AG10803 (cell line): ENCODE measurements around the gene SMAD4.
A peak's percentile ranks its signal among the peaks of the same experiment; 100 is the strongest.
"Not testable (repeated sequence)": the region's sequence is repeated elsewhere in the genome, so short reads cannot be mapped to it uniquely, and the experiment has no call there.

Source experiments
- DNase-seq: peaks from one replicate; pipeline ENCODE4 v3.0.0; 2010; ENCODE audit warnings: low read depth
- H3K4me3 ChIP-seq: 2 replicates; pipeline ENCODE4 v1.5.1; 2011; ENCODE audit warnings: mild to moderate bottlenecking, low read length, control low read depth
- CTCF ChIP-seq: conservative IDR thresholded peaks from 2 replicates; pipeline ENCODE4 v1.5.1; 2011; ENCODE audit warnings: mild to moderate bottlenecking, low read length, control low read depth, inconsistent platforms

Gene SMAD4

DNA sequence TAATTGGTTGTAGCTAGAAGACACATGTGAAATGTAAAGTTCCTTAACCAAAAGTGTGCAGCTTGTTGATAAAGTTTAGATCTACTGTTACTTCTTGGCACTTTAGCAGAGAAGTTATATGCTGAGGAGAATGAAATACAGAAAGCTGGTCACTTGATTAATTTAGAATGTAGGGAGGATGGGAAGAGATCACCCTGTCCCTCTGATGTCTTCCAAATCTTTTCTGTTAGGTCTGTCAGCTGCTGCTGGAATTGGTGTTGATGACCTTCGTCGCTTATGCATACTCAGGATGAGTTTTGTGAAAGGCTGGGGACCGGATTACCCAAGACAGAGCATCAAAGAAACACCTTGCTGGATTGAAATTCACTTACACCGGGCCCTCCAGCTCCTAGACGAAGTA is 48.0 kb downstream of the SMAD4 start:
- no peak for TF ChIP-seq CTCF
- no peak overlapping the region for H3K4me3 ChIP-seq
- no peak for DNase-seq

- H3K4me3 ChIP-seq: no peak overlapping the region
- no peak for TF ChIP-seq CTCF
- no peak for DNase-seq
Observed at GRCh38 chr18:51082571-51083267, 52.7 kb downstream of the SMAD4 start.

DNA sequence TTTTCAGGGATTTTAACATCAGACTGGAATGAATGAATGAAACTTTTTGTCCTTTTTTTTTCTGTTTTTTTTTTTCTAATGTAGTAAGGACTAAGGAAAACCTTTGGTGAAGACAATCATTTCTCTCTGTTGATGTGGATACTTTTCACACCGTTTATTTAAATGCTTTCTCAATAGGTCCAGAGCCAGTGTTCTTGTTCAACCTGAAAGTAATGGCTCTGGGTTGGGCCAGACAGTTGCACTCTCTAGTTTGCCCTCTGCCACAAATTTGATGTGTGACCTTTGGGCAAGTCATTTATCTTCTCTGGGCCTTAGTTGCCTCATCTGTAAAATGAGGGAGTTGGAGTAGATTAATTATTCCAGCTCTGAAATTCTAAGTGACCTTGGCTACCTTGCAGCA is 53.4 kb downstream of the SMAD4 start:
- TF ChIP-seq CTCF: no peak
- DNase-seq: no peak
- no peak overlapping the region for H3K4me3 ChIP-seq

GRCh38 chr18:51088410-51088809 is 58.4 kb downstream of the SMAD4 start:
- H3K4me3 ChIP-seq: no peak overlapping the region
- DNase-seq: no peak
- no peak for TF ChIP-seq CTCF

GRCh38 chr18:51089691-51090090 is 59.7 kb downstream of the SMAD4 start:
- no peak overlapping the region for H3K4me3 ChIP-seq
- peak; percentile 13 for DNase-seq
- TF ChIP-seq CTCF: no peak

- no peak overlapping the region for H3K4me3 ChIP-seq
- TF ChIP-seq CTCF: no peak
- peak; percentile 24 for DNase-seq
Observed at GRCh38 chr18:51091270-51091669, 61.3 kb downstream of the SMAD4 start.

DNA sequence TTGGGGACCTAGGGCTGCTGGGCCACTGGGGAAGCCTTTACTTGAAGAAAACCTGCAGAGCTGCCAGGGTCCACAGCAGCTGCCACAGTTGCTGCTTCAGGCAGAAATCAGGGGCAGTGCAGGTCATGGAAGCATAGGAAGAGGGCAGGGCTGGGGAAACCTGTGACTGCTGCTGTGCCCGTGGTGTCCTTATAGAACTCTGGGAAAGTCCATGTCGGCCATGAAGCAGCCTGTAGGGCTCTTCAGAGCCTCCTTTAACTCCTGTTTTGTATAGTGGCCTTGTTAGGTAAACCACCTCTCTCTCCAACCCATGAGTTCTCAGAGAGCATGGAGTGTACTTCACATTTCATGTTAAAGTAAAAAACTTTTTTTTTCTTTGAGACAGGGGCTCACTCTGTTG is 62.1 kb downstream of the SMAD4 start:
- TF ChIP-seq CTCF: no peak
- H3K4me3 ChIP-seq: no peak overlapping the region
- DNase-seq: no peak

DNA sequence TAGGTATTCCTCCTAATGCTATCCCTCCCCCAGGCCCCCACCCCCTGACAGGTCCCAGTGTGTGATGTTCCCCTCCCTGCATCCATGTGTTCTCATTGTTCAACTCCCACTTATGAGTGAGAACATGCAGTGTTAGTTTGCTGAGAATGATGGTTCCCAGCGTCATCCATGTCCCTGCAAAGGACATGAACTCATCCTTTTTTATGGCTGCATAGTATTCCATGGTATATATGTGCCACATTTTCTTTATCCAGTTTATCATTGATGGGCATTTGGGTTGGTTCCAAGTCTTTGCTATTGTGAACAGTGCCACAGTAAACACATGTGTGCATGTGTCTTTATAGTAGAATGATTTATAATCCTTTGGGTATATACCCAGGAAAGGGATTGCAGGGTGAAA is 63.0 kb downstream of the SMAD4 start:
- not testable (repeated sequence) for H3K4me3 ChIP-seq, DNase-seq
